ENCODE measurements around the gene PRAMEF25.
"Not testable (repeated sequence)": the region's sequence is repeated elsewhere in the genome, so short reads cannot be mapped to it uniquely, and the experiment has no call there.

PRAMEF25 gene

DNA sequence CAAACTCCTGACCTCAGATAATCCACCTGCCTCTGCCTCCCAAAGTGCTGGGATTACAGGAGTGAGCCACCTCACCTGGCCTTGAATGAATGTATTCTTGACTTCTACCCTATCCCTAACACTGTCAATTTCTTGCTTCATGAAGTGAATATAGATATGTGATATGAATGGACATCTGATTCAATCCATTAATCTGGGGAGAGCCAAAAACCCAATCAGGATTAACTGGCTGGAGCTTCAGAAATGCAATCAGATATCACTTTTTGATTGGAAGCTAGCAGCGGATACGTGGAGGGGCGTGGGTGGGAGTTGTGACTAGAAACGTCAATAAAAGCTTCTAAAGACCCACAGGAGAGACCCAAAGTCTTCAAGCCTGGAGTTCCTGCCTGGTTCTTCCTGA lies at the start of gene PRAMEF25:
PRAMEF25 (plus strand) TSS at position 301 of the 400 bp plus-strand sequence. CDS start 2,920 bp downstream, outside the sequence.
- not testable (repeated sequence) for ATAC-seq; H3K27me3 Mint-ChIP-seq; H3K9me3 Mint-ChIP-seq; H3K4me1 Mint-ChIP-seq; H3K27ac Mint-ChIP-seq; H3K4me3 Mint-ChIP-seq; DNase-seq; H3K36me3 Mint-ChIP-seq (ENCODE audit: low read depth)

DNA sequence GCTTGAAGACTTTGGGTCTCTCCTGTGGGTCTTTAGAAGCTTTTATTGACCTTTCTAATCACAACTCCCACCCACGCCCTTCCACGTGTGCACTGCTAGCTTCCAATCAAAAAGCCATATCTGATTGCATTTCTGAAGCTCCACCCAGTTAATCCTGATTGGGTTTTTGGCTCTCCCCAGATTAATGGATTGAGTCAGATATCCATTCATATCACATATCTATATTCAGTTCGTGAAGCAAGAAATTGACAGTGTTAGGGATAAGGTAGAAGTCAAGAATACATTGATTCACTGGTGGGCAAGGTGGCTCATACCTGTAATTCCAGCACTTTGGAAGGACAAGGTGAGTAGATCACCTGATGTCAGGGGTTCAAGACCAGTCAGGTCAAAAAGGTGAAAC lies 14.1 kb upstream of the PRAMEF25 start, which contains the start of gene PRAMEF27:
PRAMEF27 (minus strand) TSS at position 101 of the 400 bp plus-strand sequence. CDS start 2,916 bp downstream, outside the sequence.
- not testable (repeated sequence) for ATAC-seq; H3K4me3 Mint-ChIP-seq; H3K9me3 Mint-ChIP-seq; H3K4me1 Mint-ChIP-seq; H3K36me3 Mint-ChIP-seq (ENCODE audit: low read depth); H3K27ac Mint-ChIP-seq; H3K27me3 Mint-ChIP-seq; DNase-seq

DNA sequence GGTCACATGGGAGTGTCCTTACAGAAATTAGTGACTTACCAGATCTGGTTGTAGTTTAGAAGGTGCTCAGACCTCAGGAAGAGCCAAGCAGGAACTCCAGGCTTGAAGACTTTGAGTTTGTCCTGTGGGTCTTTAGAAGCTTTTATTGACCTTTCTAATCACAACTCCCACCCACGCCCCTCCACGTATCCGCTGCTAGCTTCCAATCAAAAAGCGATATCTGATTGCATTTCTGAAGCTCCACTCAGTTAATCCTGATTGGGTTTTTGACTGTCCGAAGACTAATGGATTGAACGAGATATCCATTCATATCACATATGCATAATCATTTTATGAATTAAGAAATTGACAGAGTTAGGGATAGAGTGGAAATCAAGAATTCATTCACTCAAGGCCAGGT lies 46.2 kb downstream of the PRAMEF25 start, which contains the start of gene HNRNPCL2:
HNRNPCL2 (minus strand) TSS at position 101 of the 400 bp plus-strand sequence. CDS start 454 bp downstream, outside the sequence.
- H3K36me3 Mint-ChIP-seq (ENCODE audit: low read depth); H3K27ac Mint-ChIP-seq; H3K4me3 Mint-ChIP-seq; ATAC-seq; H3K9me3 Mint-ChIP-seq; H3K4me1 Mint-ChIP-seq; H3K27me3 Mint-ChIP-seq; DNase-seq: not testable (repeated sequence)
